ENCODE results near the gene TSFM. TPM values are rescaled to one million over a fixed set of nuclear protein-coding genes. Genes with fewer than 3 reads are reported as not detected.

TSFM gene
- total RNA-seq, 1 donor from 2014 or later = 53.7 TPM

GRCh38 chr12:57744777-57745484 is 37.7 kb upstream of the TSFM start, which contains the start of gene TSPAN31:
TSS of gene TSPAN31 (plus strand) at chr12:57745039. CDS start at chr12:57745155, 116 bp downstream.
- DNase-seq = peak; percentile 98
- Histone ChIP-seq H3K27me3 (ENCODE audit: low read depth) (peaks cover 27% of the 10 kb centered on the region), H3K36me3 (peaks cover 37% of the 10 kb centered on the region), H3K4me1 (peaks cover 26% of the 10 kb centered on the region), H3K4me3 (peak within 1 kb of the TSS; percentile 93), H3K27ac (replicated peaks) (peak within 1 kb of the TSS; percentile 98), H3K9me3 (replicated peaks) (no peaks in the 10 kb centered on the region)
- TF ChIP-seq CTCF (IDR thresholded peaks at IDR 0.05; ENCODE audit: borderline replicate concordance) = no peak
- intact Hi-C loops (cut with micrococcal nuclease) = no loop called here

- H3K4me1 ChIP-seq = peaks cover 24% of the 10 kb centered on the region
- intact Hi-C loops (cut with micrococcal nuclease) = no loop called here
- peak overlapping the region; percentile 98 for H3K27ac ChIP-seq (replicated peaks)
- peaks cover 42% of the 10 kb centered on the region for H3K36me3 ChIP-seq
- H3K4me3 ChIP-seq = peak overlapping the region; percentile 93
- peaks cover 21% of the 10 kb centered on the region for H3K27me3 ChIP-seq (ENCODE audit: low read depth)
- TF ChIP-seq CTCF (IDR thresholded peaks at IDR 0.05; ENCODE audit: borderline replicate concordance) = no peak
- no peak for DNase-seq
- no peaks in the 10 kb centered on the region for H3K9me3 ChIP-seq (replicated peaks)
These were observed 37.1 kb upstream of the TSFM start for GRCh38 chr12:57745485-57745881.

DNA sequence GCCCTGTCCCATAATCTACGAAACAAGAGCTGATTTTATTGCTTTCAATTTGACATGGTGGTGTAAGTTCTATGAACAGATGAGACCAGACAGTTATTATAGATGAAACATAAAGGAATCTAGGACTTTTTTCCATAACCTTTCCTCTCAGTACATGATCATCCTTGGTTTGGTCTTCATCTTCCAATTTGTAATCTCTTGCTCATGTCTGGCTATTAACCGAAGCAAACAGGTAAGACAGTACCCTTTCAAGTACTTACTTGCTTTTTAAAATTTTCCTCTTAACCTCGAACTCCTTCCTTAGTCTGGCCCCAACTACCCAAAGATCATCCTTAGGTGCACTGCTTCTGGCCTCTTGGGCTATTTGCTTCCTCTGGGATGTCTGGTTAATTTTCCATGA is 36.6 kb upstream of the TSFM start:
- Histone ChIP-seq H3K4me3 (peak overlapping the region; percentile 93), H3K36me3 (peaks cover 48% of the 10 kb centered on the region), H3K27ac (replicated peaks) (peak overlapping the region; percentile 98), H3K27me3 (ENCODE audit: low read depth) (peaks cover 16% of the 10 kb centered on the region), H3K9me3 (replicated peaks) (no peaks in the 10 kb centered on the region), H3K4me1 (peaks cover 29% of the 10 kb centered on the region)
- intact Hi-C loops (cut with micrococcal nuclease) = no loop called here
- no peak for DNase-seq
- TF ChIP-seq CTCF (IDR thresholded peaks at IDR 0.05; ENCODE audit: borderline replicate concordance) = no peak

DNA sequence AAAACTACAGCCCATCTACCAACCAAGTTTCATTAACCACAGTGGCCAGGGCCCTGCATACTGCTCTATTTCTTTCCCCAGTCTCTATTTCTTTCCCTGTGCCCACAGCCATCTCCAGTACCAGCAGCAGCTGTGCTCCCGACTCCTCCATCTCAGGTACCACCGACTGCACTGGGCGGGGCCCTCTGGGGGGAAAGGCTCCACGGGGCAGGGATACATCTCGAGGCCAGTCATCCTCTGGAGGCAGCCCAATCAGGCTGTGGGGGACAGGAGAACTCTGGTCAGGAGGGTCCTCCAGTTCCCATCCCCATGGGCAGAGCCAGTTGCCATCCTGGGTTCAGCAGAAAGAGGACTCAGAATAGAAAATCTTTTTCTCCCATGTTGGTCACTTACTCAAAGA is 33.5 kb upstream of the TSFM start:
- intact Hi-C loops (cut with micrococcal nuclease) = no loop called here
- no peak for DNase-seq
- Histone ChIP-seq H3K4me1 (peaks cover 49% of the 10 kb centered on the region), H3K4me3 (no peak overlapping the region), H3K9me3 (replicated peaks) (no peaks in the 10 kb centered on the region), H3K27ac (replicated peaks) (no peak overlapping the region), H3K27me3 (ENCODE audit: low read depth) (no peaks in the 10 kb centered on the region), H3K36me3 (peaks cover 48% of the 10 kb centered on the region)
- TF ChIP-seq CTCF (IDR thresholded peaks at IDR 0.05; ENCODE audit: borderline replicate concordance) = no peak

DNA sequence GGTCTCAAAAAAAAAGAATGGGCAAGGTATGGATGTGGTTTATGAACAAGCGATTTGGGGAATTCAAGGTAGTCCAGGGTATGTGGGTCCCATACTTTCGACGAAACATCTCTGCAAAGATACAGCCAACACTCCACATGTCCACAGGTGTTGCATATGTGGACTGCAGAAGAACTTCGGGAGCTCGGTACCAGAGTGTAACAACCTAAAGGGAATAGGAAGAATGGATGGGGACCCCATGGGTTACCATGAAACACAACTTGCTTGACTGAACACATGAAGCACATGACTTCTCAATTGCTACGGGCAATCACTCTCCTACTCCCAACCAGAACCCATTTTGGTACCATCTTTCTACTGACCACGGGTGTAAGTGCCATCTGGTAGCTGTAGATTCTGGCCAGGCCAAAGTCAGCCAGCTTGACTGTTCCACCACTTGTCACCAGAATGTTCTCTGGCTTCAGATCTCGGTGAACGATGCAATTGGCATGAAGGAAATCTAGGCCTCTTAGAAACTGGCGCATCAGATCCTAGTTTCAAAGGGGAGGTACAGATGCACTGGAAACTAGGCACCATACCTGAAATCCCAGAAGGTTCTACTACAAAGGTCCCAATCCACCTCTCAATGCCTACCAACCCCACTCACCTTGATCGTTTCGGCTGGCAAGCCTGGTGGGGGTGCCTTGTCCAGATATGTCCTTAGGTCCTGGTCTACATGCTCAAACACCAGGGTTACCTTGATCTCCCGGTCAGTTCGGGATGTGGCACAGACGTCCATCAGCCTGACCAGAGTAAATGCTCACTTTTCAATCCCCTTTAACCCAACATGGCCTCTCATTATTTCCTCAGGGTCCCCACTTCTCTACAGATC is 31.8 kb upstream of the TSFM start:
- H3K4me3 ChIP-seq = peak overlapping the region; percentile 81

More for the DNA sequence above, 31.8 kb upstream of the TSFM start:
- Histone ChIP-seq H3K4me1 (peaks cover 49% of the 10 kb centered on the region), H3K9me3 (replicated peaks) (no peaks in the 10 kb centered on the region), H3K27ac (replicated peaks) (peak overlapping the region; percentile 92), H3K36me3 (peaks cover 48% of the 10 kb centered on the region), H3K27me3 (ENCODE audit: low read depth) (no peaks in the 10 kb centered on the region)
- intact Hi-C loops (cut with micrococcal nuclease) = no loop called here
- TF ChIP-seq CTCF (IDR thresholded peaks at IDR 0.05; ENCODE audit: borderline replicate concordance) = no peak
- DNase-seq = no peak
